Glomerular visceral epithelial cell (primary cell): ENCODE results near the gene RHBDL3.

Experiments
- DNase-seq: peaks from one replicate; pipeline ENCODE4 v3.0.0-alpha.2; 2016; ENCODE audit errors: extremely low spot score

The RHBDL3 gene

DNA sequence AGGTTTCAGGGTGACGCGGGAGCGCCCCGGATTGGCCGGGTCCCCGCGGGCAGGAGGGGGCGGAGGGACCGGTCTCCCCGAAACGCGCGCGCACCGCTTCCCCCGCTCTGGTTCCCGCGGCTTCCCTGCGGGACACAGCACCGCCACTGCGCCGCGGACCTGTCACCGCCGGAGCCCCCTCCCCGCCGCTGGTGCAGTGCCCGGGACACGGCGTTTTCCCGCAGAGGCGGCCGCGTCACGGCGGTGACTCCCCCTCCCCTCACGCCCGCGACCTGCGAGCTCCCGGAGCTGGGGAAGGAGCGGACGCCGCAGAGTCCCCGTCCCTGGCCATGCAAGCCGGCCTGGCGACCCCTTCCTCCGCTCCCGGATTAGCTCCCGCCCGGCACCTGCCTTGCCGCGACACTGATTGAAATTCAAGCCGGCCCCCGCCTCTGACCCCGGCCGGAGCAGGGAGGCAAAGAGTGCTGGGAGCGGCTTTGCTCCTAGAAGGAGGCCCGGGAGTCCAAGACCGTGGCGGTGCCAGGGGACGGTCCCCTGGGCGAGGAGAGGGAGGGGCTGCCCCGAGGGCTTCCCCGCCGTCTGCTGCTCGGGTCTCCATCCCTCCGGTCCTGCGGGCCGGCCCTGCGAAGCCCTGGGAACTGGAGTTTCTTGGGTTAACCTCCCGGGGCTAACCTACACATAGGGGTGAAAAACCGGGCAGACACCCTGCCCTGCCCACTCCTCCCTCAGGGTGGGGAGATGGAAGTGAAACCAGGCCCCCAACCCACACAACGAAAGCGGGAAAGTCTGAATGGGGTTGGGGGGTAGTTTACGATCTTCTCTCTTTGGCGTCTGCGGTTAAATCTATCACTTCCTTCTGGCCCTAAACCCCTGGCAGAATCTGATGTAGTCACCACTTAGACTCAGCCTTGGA is 1.0 kb downstream of the RHBDL3 start:
- DNase-seq = no peak

DNA sequence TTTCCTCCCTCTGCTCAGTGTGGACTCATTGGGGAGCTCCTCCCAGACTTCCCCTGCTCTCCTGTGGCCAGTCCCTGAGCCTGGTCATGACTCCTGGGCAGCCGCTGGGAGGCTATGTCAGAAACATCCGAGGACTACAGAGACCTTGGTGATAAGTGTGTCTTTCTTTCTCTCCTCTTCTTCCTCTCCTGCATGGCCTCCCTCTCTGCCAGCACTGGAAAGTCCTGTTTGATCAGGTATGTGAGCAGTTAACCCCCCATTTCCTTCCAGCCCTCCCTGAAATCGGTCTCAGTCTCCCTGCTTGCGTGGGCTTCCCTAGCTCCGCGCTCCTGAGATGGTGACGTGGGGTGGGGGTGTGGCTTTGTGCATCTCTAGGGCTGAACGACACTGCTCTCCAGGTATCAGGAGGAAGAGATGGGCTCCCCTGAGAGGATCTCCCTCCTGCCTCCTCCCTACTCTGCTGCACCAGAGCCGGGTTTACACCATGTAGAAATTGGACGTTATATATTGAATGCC is 2.1 kb downstream of the RHBDL3 start:
- no peak for DNase-seq

DNA sequence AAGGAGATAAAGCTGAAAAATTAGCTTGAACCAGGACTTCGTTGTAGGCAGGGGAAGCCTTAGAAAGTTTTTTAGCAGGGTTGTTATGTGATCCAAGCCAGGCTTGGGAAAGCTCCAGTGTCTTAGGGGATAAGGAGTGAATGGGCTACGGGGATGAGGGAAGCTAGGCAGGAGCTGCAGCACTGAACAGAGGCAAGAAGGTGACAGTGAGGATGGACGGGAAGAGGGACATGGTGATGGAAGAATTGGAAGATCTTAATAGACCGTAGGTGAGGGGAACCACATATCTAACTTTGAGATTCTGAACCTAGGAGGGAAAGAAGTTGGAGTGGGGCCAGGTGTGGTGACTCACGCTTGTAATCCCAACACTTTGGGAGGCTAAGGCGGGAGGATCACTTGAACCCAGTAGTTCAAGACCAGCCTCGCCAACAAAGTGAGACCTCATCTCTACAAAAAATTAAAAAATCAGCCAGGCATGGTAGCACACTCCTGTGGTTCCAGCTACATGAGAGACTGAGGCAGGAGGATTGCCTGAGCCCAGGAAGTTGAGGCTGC is 3.2 kb downstream of the RHBDL3 start:
- no peak for DNase-seq

DNA sequence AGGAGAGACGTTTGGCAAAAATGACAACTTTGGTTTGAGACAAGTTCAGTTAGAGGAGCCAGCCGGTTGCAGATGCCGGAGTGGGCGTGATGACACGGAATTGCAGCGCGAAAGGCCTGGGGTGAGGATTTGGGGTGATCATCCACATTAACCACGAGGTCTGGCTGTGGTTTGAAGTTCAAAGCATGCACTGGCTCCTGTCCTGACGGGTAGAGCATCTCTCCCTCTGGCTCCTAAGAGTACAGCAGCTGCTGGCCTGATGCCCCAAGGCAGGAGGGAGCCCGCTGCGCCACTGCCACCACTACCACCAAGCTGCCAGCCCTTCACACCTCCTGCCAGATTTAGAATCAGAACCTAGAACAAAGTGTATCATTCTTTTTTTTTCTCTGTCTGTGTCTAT is 3.7 kb downstream of the RHBDL3 start:
- DNase-seq = no peak

DNA sequence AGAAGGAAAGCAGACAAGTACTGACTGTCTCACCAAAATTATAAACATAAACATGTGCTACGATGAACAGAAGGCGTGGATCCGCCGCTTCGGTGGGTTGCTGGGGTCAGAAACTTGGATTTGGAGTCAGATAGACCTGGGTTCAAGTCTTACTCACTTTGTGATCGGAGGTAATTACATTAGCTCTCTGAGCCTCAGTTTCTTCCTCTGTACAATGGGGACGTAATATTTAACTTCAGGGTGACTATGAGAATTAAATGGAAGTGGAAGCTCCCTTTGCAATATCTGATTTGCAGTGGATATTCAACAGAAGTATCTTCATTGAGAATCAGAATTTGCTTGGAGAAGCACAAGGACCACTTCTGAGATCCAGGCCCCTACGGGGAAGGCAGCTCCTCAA is 6.2 kb downstream of the RHBDL3 start:
- DNase-seq = no peak

DNA sequence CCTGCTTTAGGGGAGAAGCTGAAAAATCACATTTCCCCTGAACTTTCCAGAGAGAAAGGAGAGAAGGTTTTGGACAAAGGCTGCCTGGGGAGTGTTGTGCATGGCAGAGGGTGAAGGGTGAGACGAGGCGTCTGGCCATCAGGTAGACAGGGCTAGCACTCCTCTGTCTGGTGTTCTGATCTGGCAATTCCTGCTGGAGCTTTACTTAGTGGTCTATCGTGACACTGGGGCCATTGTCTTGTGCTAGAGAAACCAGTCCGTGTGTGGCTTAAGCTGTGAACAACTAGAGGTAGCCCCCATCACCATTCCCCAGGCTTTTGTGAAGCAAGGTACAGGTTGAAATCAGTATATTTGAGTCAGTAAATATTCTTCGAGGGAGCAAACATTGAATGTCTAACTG is 8.5 kb downstream of the RHBDL3 start:
- DNase-seq = no peak

DNA sequence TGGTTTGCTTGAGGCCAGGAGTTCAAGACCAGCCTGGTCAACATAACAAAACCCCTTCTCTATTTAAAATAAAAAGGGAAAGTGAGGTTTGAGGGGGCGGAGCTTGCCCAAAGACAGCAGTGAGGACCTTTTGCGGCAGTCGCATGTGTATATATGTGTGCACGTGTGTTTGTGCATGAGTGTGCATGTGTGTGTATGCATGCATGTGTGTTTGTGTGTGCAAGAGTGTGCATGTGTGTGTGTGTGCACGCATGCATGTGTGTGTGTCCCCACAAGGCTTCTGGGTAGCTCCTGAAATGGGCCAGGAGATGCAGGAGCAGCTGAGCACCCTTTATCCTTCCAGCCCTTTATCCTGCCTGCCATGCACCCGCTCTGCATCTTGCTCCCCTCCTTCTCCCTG is 9.0 kb downstream of the RHBDL3 start:
- DNase-seq = no peak

DNA sequence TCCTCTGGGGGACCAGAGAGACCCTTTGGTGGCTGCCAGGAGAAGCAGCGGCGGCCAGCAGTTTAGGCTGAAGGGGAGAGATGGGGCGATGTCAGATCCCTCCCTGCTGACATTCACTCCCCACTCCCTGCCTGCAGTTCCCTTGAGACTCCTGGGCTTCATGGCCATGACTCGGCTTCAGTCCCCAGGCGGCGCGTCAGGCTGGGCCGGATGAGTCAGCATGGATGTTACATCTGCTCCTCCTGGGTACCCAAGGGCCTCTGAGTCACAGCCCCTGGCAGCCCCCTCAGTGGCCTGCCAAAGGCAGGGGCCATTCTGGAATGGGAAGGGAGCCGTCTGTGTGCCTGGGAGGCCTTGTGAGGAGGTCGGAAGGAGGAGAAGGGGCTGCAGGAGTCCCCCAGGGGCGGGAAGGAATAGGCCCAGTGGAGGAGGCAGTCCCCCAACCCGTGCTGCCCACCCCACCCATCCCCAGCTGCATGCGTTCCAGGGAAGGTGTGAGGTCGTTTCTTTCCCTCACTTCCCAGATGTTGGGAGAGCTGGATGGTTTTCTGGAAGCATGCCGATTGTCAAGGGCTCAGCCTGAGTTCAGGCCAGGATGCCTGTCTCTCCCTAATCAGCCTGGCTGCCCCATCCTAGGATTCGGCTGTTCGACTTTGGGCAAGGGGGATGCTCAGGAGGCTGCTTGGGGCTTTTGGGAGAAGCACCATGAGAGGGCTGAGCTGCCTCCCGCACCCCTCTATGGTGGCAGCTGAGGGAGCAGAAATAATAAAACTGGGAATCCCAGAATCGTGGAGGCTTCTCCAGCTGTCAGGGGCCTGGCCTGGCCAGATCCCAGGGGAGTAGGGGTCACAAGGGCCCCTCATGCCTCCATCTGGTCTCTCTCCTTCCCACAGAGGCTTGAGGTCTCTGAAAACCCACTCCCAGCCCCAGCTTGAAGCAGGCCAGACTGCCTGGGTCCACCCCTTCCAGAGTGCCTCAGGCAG is 9.7 kb downstream of the RHBDL3 start:
- DNase-seq = peak; percentile 82

DNA sequence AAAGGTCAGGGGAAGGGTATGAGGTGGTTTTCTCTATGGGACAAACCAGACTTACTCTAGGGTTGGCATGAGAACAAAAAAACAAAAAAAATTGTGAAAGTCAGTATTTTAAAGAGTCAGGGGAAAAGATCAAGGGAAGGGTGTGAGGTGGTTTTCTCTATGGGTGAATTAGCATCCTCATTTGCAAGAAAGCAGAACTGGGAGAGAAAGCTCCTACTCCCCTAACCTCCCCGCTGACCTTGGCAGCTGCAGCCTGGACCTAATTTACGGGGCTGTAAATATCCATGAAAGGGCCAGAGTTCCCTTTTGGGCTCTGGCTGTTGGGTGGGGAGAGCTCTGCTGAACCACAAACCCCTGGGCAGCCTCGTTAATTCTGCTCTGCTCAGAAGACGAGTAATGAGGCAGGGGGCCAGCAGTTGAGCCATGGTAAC is 10.6 kb downstream of the RHBDL3 start:
- DNase-seq = no peak

DNA sequence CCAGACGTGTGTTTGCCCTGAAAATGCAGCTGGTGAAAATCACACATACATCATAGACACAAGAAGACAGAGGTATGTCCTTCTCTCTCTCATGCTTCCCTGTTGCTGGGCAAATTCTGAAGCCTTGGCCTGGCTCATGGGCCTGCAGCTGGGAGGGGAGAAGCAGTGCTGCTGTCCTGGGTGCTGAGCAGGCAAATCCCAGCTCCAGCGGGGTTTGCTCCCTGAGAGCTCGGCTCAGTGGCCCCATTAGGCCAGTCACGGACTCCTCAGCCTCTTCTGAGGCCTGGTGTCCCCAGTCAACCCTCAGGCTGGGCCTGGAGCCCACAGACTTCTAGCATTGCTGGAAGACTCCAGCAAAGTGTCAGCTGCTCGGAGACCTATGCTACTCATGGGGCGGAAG is 11.7 kb downstream of the RHBDL3 start:
- DNase-seq = no peak

DNA sequence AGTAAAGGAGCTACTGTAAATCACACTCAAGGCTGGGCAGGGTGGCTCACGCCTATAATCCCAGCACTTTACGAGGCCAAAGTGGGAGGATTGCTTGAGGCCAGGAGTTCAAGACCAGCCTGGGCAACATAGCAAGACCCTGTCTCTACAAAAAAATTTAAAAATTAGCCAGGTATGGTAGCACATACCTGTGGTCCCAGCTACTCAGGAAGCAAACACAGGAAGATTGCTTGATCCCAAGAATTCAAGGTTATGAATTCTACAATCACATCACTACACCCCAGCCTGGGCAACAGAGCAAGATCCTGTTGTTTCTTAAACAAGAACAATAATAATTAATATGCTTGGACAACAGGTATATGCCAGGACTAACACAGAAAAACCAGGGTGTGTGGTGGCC is 13.2 kb downstream of the RHBDL3 start:
- no peak for DNase-seq

DNA sequence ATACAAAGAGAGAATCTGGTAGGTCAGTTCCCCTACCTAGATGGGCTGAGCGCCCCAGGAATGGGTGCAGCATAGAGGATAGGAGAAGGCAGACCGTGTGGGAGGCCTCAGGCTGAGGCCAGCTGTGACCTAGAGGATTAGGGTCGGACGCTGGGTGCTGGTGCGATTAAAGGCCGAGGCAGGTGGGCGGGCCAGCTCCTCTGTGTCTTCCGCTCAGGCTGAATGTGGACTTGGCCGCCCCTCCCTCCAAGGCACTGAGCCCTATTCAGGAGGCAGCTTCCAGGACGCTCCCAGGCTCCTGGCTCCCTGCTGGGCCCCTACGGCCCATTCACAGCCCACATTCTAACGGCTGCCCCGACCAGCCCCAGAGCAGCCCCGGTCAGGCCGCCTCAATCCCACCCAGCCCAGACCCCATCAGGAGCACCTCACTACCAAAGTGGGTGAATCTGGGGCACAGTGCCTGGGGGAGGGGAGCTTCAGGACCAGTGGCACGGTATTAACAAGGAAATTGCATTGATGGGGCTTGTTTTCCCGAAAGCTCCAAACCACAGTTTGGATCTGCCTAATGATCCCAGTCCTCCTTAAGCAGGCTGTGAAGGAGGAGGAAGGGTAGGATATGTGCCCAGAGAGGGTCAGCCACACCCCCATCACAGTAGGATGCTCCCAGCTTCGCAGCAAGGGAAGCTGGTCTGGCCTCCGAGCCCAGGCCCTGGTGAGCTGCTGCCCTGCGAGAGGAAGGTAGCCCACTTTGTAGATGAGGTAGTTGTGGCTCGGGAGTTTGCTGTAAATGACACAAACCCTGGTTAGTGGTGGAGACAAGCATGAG is 14.5 kb downstream of the RHBDL3 start:
- DNase-seq = no peak

DNA sequence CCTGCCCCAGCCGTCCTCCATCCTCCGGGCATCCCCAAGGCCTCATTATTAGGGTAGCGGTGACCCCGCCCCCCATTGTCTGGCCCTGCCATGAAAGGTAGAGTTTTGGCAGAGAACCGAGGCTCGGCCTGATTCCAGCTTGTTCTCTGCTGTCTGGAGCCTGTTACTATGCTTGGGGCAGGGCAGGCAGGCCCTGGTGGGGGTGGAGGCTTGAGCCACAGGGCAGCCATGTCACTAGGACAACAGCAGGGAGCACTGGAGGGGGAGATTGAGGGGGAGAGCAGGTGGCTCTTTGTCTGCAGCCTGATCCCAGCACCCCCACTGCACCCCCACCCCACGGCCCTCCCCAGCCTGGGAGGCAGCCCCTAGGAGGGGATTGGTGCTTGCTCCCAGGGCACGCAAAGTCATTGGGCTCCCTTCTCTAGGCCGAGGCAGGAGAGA is 15.4 kb downstream of the RHBDL3 start:
- DNase-seq = no peak

DNA sequence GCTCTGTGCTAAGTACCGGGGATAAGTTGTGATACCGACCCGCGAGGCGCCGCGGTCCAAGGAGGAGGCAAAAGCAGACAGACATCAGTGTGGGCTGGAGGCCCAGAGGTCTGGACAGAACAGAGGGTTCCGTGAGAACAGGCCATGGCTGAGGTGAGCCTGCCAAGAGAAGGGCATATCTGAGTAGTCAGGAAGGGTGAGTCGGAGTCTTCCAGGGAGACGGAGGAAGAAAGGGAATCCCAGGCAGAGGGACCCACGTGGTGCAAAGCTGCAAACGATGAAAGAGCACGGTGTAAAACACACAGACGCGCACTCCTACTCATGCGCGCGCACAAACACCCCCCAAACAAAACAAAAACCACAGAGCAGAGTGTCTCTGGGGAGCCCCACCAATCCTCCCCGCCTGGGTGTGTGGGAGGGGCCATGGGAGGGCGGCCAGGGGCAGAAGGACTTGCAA is 18.1 kb downstream of the RHBDL3 start:
- peak; percentile 17 for DNase-seq

DNA sequence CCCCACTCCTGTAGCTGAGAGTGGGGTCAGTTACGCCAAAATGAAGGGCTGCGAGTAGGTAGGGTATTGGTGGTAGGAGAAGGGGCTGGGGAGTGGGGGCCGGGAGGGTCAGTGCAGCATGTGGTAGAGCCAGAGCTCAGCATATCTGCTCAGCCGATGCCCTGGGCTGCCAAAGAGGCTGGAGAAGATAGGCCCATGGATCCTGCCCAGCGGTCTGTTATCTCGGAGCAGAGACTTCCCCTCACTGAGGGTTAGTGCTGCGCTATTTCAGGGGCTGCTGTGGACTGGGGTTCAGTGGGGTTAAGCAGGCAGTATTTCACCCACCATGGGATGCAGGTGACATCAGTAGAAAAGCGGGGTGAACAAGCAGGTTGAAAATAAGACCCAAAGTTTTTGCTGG is 19.7 kb downstream of the RHBDL3 start:
- no peak for DNase-seq

DNA sequence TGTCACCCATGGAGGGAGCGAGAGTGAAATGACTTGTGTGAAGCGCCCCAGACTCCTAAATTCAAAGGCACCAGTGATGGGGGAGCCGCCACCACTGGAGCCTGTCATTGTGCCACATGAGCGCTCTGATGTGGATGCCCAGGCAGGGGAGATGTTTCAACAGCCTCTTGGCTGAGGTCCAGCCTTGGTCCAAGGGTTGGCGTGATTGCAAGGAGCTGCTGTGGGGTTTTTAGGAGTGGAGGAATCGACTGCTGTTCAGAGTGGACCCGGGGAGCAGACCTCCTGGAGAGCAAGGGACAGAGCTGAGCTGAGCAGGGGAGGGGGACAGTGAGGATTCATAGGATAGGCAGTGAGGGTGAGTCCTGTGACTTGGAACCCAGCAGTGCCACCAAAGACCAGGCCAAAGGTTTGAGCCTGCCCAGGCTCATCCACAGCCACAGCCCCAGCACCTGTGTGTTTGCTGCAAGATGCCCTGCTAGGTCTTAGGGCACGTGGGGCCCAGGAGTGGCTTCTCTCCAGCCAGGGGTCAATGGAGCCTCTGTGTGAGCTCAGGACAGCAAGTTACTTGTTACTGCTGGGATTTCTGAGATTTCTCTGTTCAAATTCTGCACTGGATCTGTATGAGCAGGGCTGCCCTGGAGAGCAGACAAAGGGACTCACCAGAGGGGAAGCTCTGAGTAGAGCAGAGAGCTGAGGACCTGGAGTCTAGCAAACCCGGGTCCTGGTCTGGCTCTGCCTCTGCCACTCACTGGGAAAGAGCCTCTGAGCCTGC is 20.3 kb downstream of the RHBDL3 start:
- no peak for DNase-seq

DNA sequence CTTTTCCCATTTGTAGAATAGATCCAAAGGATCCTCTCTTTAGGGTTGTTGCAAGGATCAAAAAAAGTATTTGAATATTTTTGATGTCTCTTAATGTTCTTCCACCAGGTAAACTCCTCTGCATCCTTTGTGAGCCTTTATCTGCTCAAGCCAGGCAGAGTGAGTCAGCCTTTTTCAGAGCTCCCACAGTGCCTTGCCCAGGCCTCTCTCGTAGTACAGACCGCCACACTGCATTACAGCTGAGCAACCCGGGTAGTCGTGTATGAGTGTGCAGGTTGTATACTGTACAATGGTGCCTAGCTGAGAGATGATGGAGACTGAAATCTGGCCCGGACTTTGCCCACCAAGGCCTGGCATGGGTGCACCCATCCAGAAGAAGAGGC is 20.9 kb downstream of the RHBDL3 start:
- DNase-seq = no peak

DNA sequence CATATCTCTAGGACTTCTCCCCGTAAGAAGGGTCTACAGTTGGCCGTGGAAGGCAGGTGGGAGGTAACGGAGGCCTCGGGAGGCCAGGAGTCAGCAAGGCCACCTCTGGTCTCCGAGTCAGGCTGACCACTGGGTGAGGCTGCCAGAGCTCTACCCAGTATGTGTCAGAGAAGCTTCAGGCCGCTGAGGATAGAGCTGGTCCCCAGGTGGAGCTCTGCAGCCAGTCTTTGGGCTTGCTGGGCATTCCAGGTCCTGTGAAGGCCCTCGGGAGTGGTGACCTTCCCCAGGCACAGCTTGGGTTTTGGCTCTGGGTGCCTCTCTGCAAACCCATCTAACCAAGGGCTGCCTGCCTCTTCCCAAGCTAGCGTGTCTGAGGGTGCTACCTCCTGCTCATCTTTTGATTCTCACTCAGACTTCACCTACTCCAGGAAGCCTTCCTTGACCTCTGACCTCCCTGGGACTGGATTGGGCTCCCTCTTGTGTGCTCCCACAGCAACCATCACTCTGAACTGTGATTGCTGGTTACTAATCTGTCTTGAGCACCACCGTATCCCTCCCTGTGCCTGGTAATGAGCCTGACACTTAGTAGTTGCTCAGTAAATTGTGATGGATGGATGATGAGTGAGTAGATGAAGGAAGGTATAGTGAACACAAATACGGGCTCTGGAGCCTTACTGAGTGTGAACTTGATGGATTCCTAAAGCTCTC is 22.3 kb downstream of the RHBDL3 start:
- DNase-seq = no peak

DNA sequence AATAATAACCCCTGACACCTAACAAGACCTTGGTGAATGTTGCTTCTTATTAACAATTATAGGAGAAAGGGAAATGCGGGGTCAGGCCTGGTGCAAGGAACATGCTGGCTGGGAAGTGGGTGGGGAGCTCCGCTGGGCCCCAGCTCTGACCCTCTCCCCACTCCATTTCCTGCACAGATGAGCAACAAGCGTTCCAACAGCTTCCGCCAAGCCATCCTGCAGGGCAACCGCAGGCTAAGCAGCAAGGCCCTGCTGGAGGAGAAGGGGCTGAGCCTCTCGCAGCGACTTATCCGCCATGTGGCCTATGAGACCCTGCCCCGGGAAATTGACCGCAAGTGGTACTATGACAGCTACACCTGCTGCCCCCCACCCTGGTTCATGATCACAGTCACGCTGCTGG is 23.0 kb downstream of the RHBDL3 start:
- no peak for DNase-seq
